HG02938 (cell line): ENCODE results near the gene MSL3B.

Experiments used
- ATAC-seq: cut with Tn5 transposase; IDR thresholded peaks from one replicate; pipeline ENCODE4 v1.9.1; 2021; ENCODE audit warnings: mild to moderate bottlenecking, moderate library complexity; ENCODE audit not compliant: unreplicated experiment

Gene MSL3B

GRCh38 chr2:233853883-233854240 is 14.3 kb downstream of the MSL3B start:
- no peak for ATAC-seq

- ATAC-seq = no peak
Measured at GRCh38 chr2:233853353-233853752, 14.8 kb downstream of the MSL3B start.

- ATAC-seq = no peak
Measured at GRCh38 chr2:233852056-233852455, 16.1 kb downstream of the MSL3B start.

- ATAC-seq = no peak
Measured at GRCh38 chr2:233851169-233851568, 17.0 kb downstream of the MSL3B start.

- no peak for ATAC-seq
Measured at GRCh38 chr2:233850745-233851144, 17.4 kb downstream of the MSL3B start.

- no peak for ATAC-seq
Measured at GRCh38 chr2:233849607-233850271, 18.4 kb downstream of the MSL3B start.

- no peak for ATAC-seq
Measured at GRCh38 chr2:233848276-233848675, 19.9 kb downstream of the MSL3B start.

- no peak for ATAC-seq
Measured at GRCh38 chr2:233847248-233847898, 20.8 kb downstream of the MSL3B start.

- no peak for ATAC-seq
Measured at GRCh38 chr2:233846387-233847247, 21.6 kb downstream of the MSL3B start.

- no peak for ATAC-seq
Measured at GRCh38 chr2:233845301-233846060, 22.7 kb downstream of the MSL3B start.

GRCh38 chr2:233844836-233845235 is 23.4 kb downstream of the MSL3B start:
- ATAC-seq = no peak

GRCh38 chr2:233844064-233844807 is 23.9 kb downstream of the MSL3B start:
- no peak for ATAC-seq

GRCh38 chr2:233841183-233841582 is 27.0 kb downstream of the MSL3B start:
- no peak for ATAC-seq

GRCh38 chr2:233840520-233840919 is 27.7 kb downstream of the MSL3B start:
- no peak for ATAC-seq

GRCh38 chr2:233839447-233839820 is 28.8 kb downstream of the MSL3B start:
- ATAC-seq = no peak

GRCh38 chr2:233838726-233839446 is 29.3 kb downstream of the MSL3B start:
- no peak for ATAC-seq

- no peak for ATAC-seq
Measured at GRCh38 chr2:233838251-233838650, 29.9 kb downstream of the MSL3B start.

GRCh38 chr2:233837694-233838229 is 30.4 kb downstream of the MSL3B start:
- ATAC-seq = no peak

GRCh38 chr2:233836359-233836758 is 31.8 kb downstream of the MSL3B start:
- ATAC-seq = no peak
